HG03469 (cell line): ENCODE measurements around the gene FHOD3.

Source experiments
- ATAC-seq: cut with Tn5 transposase; IDR thresholded peaks from one replicate; pipeline ENCODE4 v1.9.1; 2021; ENCODE audit warnings: mild to moderate bottlenecking, moderate library complexity, moderate number of reproducible peaks; ENCODE audit not compliant: unreplicated experiment

The FHOD3 gene

DNA sequence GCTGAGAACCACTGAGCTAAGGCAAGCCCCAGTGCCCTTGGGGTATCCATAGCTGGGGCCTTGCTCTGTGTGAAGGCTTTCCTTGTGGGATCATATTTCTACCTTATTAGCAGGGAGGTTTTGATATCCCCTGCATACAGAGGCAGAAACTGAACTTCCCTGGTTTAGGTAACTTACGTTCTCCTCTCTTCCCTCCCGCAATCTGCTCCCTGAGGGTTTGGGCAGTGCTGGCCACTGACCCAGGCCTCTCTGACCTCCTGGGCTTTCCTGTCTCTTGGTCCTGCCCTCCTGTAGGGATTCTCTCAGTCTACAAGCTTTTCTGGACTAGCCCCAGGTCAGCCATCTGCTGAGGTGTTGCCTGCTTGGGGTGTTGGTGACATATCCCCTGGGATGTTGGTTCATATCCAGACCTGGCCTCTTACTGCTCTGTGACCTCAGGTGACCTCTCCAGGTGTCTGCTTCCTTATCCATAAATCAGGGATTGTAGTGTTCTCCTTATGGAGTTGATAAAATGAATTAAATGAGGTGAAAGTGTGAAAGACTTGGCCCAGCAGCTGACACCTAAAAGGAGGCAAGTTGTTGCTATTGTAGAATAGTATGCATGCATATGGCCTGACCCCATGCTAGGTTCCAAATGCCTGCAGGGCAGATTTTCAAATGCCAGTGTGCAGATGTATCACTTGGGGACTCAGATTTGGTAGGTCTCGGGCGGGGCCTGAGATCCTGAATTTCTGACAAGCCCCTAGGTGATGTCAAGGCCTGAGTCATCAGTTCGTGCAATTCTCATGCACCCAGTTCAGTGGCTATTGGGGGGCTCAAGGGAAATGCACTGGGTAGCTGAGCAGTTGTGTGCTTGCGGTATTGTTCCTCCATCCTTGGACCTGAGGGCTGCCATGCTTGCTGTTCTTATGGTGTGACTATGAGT, 106.6 kb downstream of the FHOD3 start:
- no peak for ATAC-seq

DNA sequence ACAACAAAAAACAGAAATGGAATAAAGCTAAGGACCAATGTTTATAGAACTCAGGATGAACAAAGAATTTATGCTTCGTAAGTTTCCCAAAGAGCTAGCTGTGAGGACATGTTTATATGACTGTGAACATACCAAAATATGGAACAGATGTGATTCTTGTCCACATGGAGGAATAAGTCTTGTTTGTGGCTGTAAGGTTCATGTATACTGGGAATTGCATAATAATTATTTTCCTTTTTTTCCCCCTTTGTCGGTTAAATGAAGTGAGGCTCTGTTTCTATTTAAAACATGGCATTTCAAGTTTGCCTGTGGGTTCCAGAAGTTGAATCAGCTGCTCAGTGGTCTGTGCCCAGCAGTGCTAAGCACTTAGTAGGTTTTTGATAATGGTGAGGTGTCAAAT, 108.1 kb downstream of the FHOD3 start:
- no peak for ATAC-seq

DNA sequence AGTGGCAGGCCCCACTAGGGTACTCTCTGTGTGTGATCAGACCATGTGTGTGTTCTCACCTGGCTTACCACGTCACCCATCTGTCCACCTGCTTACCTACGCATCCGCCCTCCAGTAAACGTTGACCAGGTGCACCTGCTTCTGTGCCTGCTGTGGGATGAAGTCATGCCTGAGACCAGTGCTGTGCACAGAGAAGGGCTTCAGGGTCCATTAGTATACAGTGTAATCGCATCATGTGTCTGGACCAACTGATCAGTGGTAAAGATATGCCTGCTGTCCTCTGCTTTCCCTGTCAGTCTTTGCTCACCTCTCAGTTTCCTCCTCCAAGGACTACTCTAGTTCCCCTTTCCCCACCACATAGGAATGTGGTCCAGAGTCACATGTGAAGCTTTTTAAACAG, 109.3 kb downstream of the FHOD3 start:
- ATAC-seq: no peak

DNA sequence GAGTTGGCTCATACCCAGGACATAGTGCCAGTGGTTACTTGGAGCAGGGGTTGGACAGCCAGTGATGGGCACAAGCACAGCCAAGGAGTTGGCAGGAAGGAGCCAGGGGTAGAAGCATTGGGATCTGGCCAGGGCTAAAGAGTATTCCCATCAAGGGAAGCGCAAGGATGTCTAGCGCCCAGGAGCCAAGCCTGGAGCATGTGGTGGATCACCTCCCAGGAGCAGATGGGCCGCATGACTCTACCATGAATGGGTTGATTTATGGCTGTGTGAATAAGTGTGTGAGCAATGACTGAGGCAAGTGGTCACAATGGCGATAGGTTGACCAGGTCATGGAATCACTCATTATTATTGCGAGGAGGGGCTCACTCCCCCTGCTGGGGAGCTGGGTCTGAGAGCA, 111.1 kb downstream of the FHOD3 start:
- ATAC-seq: no peak

DNA sequence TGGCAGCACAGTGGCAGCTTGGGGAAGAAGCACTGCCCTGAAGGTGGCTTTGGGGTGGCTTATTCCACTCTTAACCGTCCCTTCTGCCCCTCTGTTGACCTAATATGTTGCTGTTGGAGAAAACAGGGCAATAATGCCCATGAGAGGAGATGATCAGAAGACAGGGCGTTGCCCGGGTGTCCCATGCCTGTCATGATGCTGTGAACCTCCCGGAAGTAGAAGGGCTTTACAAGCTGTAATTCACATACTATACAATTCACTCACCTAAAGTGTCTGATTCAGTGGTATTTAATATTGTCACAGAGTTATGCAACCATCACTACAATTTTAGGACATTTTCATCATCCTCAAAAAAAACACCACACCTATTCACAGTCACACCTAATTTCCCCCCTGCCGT, 112.3 kb downstream of the FHOD3 start:
- no peak for ATAC-seq

DNA sequence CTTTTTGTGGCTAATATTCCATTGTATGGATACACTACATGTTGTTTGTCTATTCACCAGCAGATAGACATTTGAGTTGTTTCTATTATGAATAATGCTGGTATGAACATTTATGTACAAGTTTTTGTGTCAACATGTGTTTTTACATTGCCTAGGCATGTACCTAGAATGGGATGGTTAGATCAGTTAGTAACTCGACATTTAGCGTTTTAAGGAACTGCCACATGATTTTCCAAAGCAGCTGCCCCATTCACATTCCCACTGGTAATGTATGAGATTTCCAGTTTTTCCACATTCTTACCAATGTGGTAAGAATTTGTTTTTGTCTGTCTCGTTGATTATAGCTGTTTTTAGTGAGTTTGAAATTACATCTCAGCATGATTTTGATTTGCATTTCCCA, 112.8 kb downstream of the FHOD3 start:
- no peak for ATAC-seq

DNA sequence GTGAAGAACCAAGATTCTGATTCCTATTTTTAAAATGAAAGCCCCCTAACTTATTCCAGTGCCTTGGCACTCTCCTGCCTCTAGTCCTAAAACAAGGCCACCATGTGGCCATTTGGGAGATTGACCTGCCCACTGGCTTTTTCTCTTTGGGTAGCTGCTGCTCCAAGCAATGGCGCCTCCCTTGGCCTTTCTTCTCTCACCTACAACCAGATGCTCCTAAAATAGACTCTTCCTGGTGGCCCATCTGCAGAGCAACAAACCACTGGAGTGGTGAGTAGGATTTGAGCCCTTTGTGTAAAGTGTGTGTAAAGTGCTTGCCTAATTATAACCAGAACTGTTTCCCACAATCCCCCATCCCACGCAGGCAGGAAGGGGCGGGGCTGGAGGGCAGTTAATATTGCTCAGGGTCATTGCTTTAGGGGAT, 114.2 kb downstream of the FHOD3 start:
- ATAC-seq: no peak

DNA sequence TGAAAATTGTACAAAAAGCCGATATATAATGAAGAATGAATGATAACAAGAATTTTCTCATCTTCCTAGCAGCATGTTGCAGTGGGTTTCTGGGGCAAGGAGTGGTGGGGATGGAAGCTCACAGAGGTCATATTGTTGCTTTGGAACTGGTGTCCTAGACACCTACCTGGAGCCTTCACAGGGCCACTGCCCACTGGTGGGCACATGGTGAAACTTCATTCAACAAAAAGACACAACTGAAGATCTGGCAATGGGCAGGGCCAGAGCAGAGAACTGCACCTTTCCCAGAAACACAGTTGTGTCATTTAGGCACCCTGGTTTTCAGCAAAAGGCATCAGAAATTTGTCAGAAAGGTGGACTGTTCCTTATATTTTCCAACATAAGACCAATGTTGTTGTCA, 115.3 kb downstream of the FHOD3 start:
- ATAC-seq: no peak

DNA sequence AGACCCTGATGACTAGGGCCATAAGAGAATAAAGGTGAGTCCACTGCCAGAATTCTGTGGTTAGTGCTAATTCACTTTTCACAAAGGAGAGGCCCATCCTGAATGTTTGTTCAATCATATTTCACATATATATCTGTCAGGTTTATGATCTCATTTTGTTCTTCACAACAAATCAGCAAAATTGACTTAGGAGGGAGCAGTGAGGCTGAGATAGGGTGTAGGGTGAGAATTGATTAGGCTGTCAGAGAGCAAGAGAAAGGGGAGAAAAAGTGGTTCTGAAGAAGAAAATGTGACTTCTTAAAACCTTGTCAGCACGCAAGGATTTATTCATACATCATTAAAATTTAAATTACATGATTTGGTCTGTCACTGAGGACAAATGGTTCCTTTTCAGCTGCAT, 117.7 kb downstream of the FHOD3 start:
- ATAC-seq: no peak

DNA sequence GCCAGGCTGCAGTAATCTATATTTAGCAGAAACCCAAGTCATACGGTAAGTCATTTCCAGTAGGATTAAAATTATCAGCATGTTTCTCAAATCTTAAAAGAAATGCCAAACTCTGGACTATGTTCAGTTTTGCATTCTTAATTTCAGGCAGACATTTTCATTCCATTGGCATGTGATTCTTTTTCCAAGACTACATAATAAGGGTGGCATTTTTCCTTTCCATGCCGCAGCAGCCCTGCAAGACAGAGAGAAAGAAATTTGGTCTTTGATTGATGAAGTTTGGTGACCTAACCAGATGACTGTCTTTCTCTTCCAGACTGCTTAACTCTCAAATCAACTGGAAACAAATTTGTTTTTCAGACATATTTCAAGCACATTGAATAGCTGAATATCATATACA, 118.1 kb downstream of the FHOD3 start:
- ATAC-seq: no peak

DNA sequence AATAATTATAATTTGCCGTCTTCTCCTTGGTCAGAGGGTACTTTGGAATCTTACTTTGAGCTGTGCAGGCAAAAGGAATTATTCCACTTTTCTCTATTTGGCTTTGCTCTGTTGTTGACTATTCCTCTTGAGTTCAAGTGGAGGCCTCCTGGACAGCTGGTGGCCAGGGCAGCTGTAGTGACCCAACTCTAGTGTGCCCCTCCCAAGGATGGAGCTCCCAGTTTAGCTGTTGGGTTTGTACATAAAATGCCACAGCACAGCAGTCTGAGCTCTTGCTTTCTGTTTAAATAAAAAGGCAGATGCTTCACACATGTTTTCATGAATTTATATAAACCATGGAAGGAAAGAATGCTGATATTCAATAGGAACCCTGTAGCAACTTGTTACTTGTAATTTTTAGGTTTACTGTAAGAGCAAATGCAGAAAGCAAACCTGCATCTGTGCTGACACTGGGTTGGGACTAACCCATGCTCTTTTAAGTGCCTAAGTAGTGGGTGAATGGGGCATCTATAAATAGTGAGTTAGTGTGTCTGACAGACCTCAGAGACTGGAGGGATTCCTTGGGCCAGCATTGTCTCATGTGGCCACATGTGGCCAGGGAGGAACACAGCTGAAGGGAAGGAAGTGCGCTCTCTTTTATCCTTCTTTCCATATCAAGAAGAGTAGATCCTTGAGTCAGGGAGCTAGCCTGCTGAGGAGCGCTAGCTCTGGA, 121.8 kb downstream of the FHOD3 start:
- no peak for ATAC-seq

DNA sequence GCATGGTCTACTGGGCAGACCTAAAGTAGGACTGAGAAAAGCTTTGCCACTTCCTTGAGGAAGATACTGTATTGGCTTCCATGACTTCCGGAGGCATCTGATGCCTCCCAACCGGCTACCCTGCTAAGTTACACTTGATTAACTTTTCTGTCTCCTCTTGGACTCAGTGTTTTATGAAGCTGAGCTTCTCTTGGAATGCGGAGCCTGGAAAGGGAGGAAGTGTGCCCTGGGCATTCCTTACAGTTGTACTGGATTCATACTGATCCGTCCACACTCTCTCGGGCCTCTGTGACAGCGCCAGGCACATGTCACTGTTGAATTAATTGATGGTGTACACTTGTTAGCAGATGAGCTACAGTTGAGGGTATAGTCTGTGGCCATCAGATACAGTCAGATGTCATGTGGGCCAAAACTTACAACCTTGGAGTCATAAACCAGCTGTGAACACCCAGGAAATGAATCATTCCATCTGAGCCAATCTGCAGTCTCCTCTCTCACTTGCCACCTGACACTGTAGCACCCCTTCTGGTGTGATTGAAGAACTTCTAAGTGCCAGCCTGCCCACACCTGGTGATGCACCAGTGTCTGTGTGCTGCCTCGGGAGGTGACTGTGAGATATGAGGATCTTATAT, 122.5 kb downstream of the FHOD3 start:
- peak; percentile 72 for ATAC-seq

DNA sequence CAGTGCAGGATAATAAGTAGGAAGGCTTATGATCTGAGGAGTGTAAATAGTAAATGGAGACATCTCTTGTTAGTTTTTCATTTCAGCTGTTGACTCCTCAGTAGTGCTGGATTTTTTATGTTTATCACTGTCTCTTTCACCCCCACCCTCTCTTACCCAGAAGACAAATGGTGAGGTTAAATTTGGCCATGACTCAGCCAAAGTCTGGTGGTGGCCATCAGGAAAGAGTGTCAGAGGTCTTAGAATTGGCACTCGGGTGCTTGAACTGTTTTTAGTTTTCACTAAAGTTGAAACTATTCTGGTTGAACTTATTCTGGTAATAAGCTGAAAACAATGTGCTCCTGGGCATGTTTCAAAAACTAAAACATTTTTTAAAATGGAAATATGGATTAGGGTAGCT, 123.3 kb downstream of the FHOD3 start:
- ATAC-seq: no peak

DNA sequence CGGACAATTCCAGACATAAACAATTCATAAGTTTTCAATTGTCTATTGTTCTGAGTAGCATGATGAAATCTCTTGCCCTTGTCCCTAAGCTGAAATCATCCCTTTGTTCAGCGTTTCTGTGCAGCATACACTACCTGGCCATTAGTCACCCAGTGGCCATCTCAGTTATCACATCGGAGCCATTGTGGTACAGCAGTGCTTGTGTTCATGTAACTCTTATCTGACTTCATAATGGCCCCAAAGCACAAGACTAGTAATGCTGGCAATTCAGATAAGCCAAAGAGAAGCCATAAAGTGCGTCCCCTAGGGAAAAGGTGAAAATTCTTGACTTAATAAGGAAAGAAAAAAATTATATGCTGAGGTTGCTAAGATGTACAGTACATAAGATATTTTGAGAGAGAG, 127.2 kb downstream of the FHOD3 start:
- ATAC-seq: no peak

DNA sequence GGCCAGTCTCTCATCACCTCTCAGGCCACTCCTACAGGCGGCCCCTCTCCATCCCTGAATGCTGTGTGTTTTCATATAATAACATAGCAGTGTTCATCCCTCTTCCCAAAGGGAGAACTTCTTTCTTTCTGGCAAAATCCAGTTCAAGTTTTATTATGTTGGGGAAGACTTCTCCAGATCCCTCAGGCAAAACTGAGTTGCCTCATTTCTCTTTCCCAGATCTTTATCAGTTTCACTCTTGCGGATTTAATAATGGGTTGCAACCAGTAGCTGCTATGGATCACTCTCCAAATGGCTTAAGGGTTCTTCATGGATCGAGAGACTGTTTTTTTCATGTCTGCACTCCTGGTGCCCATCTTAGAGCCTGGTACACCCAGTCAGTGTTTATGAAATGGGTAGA, 129.9 kb downstream of the FHOD3 start:
- no peak for ATAC-seq

DNA sequence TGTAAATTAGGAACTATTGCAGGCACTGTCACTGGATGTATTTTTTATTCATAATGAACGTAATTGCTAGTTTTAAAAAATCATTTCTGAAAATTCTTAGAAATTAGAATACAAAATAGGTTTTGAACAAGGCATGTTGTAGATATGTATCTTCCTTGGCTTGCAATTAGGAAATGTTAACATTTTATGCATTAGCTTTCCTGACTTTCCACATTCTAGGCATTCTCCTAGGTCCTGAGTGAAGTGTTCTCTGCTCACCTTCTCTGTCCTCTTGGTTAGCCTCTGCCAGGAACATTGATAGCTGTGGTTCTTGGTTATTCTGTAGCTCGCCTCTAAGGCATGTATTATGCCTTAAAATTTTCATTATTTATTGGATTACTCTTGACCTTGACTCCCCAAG, 130.3 kb downstream of the FHOD3 start:
- ATAC-seq: no peak

DNA sequence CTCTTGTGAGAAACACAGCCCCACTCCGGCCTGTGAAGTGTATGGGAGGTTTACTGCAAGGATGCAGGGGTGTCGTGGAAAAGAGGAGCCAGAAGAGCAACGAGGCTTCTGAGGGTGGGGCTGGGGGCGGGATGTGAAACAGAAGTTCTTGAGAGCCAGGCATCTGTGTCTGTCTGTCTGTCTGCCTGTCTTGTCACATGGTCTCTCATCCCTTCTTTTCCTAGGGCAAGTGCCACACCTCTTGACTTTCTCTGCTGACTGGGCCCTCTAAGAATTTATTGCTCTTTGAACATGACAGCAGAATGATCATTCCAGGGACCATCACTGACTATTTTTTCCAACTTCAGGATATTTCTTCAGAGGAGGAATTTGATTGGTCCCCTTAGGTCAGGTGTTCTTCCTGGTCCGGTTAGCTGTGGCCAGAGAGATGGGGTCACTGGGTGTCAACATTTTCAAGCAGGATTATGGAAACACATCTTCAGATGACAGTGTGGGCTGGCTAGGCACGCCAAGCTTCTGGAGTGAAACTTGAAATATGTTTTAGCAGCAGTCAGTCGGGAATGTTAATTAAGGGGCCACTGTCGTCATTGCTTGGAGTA, 131.0 kb downstream of the FHOD3 start:
- no peak for ATAC-seq

DNA sequence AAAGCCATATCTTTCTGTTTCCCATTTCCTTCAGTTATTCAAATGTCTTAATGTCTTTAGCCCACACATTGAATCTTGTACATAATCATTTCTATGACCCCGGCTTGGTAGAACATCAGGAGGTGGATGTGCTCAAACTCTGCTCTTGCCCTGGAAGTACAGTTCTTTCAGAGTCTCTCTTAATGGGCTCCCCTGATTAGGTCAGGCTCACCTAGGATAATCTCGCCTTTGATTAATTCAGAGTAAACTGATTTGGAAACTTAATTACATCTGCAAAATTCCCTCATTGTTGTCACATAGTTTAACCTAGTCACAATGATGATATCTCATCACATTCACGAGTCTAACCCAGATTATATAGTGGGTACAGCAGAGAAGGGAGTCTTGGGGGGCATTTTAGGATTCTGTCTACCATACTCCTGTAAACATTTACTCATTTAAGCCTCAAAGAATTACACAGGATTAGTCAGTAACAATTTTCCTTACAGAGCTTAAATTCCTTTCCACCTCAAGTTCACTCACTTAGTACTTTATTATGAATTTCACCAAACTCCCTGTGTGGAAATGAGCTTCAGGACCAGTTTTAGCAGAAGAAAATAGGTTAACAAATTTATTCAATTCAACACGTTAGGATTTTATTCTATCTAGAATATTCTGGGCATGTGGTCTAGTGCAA, 135.5 kb downstream of the FHOD3 start:
- ATAC-seq: no peak

DNA sequence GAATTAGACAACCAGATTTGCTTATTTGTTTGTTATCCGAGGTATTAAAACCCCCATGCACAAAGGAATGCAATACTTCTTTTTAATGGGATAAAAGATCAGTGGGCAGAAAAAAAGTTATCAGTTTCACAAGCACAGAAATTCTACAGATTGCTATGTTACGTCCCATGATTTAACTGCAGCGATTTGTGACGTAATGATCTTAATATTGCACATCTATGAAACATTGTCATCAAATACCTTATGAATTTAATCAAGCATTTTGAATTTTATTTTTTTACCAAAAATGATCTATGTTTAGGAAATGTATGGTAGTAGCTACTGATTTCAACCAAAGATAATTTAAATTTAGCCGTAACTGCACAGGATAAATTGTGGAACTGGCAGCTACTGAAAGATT, 138.9 kb downstream of the FHOD3 start:
- ATAC-seq: no peak

DNA sequence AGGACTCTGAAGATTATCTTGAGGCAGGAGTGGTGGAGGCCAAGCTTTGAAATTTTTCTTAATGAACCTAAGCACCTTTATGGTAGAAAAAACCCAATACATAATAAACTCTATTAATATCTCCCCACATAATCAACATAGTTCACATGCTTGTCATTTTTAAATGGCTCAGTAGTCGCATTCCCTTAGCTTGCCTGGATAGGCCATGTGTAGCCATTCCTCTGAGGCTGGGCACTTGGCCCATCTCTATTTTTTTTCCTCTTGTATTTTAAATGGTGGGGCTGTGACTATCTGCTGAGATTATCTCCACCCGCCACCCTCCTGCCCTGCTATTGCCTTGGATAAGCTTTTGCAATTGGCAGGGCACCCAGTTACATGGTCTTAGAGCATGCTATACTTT, 143.1 kb downstream of the FHOD3 start:
- ATAC-seq: no peak
